GF-D8 (cell line): ENCODE results near the gene SOX15.
"Not testable (repeated sequence)": the region's sequence is repeated elsewhere in the genome, so short reads cannot be mapped to it uniquely, and the experiment has no call there.

Experiments used
- DNase-seq: peaks from one replicate; lab custom pipeline; 2025; lab: John Stamatoyannopoulos, UW

Gene SOX15

DNA sequence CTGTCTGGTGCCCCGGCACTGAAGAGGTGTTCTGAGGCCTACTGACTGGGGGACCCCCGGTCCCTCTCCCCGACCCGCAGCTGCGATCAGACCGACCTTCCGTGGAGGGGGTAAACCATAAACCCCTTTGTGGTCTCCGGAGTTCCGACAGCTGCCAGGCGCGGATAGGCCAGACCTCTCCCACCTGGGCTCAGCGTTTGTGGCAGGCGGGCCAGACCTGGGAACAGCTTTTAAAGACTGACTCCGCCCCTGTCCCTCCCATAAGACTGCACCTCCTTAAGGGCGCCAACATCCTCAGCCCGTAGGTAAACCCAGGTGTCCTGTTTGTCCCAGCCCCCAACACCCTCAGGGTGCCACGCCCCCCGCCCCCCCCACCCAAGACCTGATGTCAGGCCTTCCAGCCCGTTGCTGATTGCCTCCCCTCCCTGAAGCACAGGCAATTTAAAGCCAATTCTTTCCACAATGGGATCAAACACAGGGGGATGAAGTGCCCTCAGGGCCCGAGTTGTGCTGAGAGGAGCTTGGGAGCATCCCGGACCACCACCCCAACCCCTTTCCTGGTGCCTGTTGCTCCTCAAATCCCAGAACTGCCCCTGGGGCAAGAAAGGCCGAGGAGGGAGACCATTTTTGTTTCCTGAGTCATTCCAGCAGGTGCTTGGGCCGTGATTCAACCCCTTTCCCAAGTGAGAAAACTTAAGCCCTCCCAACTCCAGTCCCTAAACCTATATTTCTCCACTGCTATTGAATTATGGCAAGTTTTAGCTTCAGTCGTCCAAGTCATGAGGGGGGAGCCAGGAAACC lies at the start of gene SOX15:
TSS of gene SOX15 (minus strand) at position 204 of the 801 bp plus-strand sequence. CDS start 418 bp downstream, outside the sequence.
- no peak for DNase-seq

- DNase-seq: no peak
Measured at GRCh38 chr17:7636163-7636562, 46.3 kb upstream of the SOX15 start.

GRCh38 chr17:7634384-7634783 lies 44.5 kb upstream of the SOX15 start:
- no peak for DNase-seq

GRCh38 chr17:7633093-7633492 lies 43.2 kb upstream of the SOX15 start:
- no peak for DNase-seq

GRCh38 chr17:7632492-7632894 lies 42.6 kb upstream of the SOX15 start:
- no peak for DNase-seq

- no peak for DNase-seq
Measured at GRCh38 chr17:7631398-7632380, 41.8 kb upstream of the SOX15 start.

- no peak for DNase-seq
Measured at GRCh38 chr17:7629939-7630571, 40.2 kb upstream of the SOX15 start, which contains the start of gene SHBG. SHBG (plus strand) TSS chr17:7630135; CDS start chr17:7630173, 38 bp downstream.

- DNase-seq: peak; percentile 64
Measured at GRCh38 chr17:7627250-7628121, 37.6 kb upstream of the SOX15 start, which contains the start of gene SAT2. SAT2 (minus strand) TSS chr17:7627821; CDS start chr17:7627635, 186 bp downstream.

DNA sequence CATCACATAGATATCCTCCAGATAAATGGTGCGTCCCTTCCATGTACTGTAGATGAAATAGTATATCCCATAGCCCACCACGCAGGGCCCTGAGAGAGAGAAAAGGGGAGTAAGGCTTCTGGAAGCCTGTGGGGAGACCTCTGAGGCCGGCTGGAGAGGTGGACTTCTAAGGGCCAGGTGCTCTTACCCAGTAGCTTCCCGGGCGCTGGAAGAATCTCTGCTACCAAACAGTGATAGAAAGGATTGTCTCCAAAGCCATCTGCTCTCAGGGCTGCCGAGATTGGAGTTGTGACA lies 37.0 kb upstream of the SOX15 start:
- DNase-seq: no peak

- DNase-seq: no peak
Measured at GRCh38 chr17:7626307-7626706, 36.4 kb upstream of the SOX15 start.

DNA sequence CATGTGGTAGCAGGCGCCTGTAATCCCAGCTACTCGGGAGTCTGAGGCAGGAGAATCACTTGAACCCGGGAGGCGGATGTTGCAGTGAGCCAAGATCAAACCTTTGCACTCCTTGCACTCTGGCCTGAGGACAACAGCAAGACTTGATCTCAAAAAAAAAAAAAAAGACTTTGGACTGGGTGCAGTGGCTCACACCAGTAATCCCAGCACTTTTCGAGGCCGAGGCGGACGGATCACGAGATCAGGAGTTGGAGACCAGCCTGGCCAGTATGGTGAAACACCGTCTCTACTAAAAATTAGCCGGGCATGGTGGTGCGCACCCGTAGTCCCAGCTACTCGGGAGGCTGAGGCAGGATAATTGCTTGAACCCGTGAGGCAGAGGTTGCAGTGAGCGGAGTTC lies 35.9 kb upstream of the SOX15 start:
- DNase-seq: not testable (repeated sequence)

DNA sequence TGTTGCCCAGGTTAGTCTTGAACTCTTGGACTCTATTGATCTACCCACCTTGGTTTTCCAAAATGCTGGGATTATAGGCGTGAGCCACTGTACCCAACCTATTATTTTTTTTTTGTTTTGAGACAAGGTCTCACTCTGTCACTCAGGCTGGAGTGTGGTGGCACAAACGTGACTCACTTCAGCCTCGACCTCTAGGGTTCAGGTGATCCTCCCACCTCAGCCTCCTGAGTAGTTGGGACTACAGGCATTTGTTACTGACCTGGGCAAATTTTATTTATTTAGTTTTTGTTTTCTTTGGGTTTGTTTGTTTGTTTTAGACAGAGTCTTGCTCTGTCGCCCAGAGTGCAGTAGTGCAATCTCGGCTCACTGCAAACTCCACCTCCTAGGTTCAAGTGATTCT lies 33.8 kb upstream of the SOX15 start:
- DNase-seq: no peak

DNA sequence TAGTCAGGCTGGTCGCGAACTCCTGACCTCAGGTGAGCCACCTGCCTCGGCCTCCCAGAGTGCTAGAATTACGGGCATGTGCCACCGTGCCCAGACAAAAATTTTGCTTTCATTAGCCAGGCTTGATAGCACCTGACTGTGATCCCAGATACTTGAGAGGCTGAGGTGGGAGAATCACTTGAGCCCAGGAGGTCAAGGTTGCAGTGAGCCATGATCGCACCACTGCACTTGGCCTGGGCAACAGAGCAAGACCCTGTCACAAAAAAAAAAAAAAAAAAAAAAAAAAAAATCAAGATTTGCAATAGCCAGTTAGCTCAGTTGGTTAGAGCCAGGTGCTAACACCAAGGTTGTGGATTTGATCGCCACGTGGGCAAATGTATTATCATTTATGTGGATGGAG lies 30.9 kb upstream of the SOX15 start:
- DNase-seq: no peak

DNA sequence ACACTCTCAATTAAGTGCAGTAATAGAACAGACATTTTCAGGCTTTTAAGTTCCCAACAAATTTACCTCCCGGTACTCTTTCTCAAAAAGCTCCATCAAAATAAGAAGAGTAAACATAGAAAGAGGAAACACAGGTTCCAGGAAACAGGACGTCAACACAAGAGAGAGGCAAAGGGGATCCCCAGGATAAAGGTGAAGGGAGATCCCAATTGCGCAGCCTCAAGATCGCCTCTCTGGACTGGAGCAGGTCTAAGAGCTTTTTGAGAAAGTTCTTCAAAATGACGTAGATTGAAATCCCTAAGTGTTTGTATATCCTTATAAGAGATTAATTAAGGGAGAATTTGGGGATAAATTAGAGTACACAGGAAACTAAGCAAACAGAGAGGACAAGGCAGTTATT lies 28.7 kb upstream of the SOX15 start:
- no peak for DNase-seq

- DNase-seq: no peak
Measured at GRCh38 chr17:7615265-7615747, 25.4 kb upstream of the SOX15 start.

DNA sequence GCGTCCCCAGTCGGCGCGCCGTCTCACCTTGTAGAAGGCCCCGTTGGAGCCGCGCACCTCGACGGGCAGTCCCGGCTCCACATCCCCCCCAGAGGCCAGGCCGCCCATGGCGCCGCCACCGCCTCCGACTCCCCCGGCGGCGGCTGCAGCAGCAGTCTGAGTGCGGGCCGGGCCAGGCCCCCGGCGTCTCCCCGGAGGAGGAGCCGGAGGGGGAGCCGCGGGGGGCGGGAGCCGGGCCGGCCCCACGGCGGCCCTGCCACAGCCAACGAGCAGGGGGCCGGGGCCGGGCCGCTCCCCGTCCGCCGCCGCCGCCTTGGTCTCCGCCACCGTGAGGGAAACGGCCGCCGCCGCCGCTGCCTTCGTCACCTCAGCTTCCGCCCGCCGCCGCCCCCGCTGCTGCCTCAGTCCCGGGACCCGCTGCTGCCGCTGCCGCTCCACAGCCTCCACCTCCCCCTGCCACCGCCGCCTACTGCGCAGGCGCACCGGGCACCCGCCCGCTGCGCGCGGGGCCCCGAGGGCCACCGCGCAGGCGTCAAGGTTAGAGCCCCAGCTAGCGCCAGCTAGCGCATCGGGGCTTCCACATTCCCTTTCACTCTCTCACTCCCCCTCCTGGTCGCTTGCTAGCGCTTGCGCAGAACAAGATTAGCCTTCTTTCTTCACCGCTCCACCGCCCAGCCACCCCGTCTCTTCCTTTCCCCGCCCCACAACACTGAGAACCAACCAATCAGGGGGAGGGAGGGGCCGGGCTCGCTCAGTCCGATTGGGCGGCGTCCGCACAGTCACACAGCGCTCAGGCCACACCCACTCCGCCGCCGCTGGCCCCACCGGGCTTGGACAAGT lies 24.8 kb upstream of the SOX15 start, which contains the start of gene FXR2:
TSS of gene FXR2 (minus strand) at position 473 of the 840 bp plus-strand sequence. CDS start at position 108, 365 bp downstream.
- DNase-seq: peak; percentile 98

GRCh38 chr17:7613769-7614424 lies 24.0 kb upstream of the SOX15 start:
- DNase-seq: no peak

- DNase-seq: no peak
Measured at GRCh38 chr17:7612294-7612640, 22.4 kb upstream of the SOX15 start.

- no peak for DNase-seq
Measured at GRCh38 chr17:7611635-7612293, 21.9 kb upstream of the SOX15 start.
